CD4-positive, alpha-beta T cell (primary cell): ENCODE results near the gene KRTAP10-8. TPM values are rescaled to one million over a fixed set of nuclear protein-coding genes. Genes with fewer than 3 reads are reported as not detected.
A peak's percentile ranks its signal among the peaks of the same experiment; 100 is the strongest.

Source experiments
- ATAC-seq: fragments of 200-7000 bp; cut with Tn5 transposase; one replicate; pipeline ENCODE4 v1.10.0; 2022; ENCODE audit warnings: mild to moderate bottlenecking; ENCODE audit not compliant: poor library complexity
- CTCF ChIA-PET: fragments of 350-600 bp; sonication (Branson Sonifier 250); formaldehyde crosslinking; loops from one replicate; lab custom pipeline; 2021; ENCODE audit warnings: antibody characterized with exemption, inconsistent platforms; lab: Charles Lee
- POLR2A ChIA-PET: fragments of 350-600 bp; sonication (Branson Sonifier 250); formaldehyde crosslinking; loops from one replicate; lab custom pipeline; 2021; ENCODE audit warnings: antibody characterized with exemption, inconsistent platforms; lab: Charles Lee
- DNase-seq, 14 experiments: peaks; one replicate each; pipeline ENCODE4 v3.0.0-alpha.2; 2013 to 2020; ENCODE audit warnings: mixed read lengths in 2 of 14
- H3K27ac ChIP-seq, 2 donors: one replicate each; pipeline versions ENCODE4 v1.5.1 to v1.7.0; 2013; ENCODE audit warnings: low read length in 2 of 2, low read depth in 1 of 2, mild to moderate bottlenecking in 1 of 2
- H3K27me3 ChIP-seq, 2 experiments: 1 replicate in 1 of 2; 2 replicates in 1 of 2; pipeline versions ENCODE4 v1.6.1 to v1.7.0; 2013; ENCODE audit warnings: low read length in 2 of 2, control low read depth in 1 of 2, mild to moderate bottlenecking in 1 of 2, moderate library complexity in 1 of 2; ENCODE audit not compliant: insufficient read depth in 2 of 2, control insufficient read depth in 1 of 2
- H3K36me3 ChIP-seq: one replicate; pipeline ENCODE4 v1.6.1; 2013; ENCODE audit warnings: low read length, control low read depth; ENCODE audit not compliant: insufficient read depth
- H3K4me1 ChIP-seq: one replicate; pipeline ENCODE4 v1.6.1; 2013; ENCODE audit warnings: low read length, control low read depth; ENCODE audit not compliant: insufficient read depth
- H3K4me3 ChIP-seq: one replicate; pipeline ENCODE4 v1.5.1; 2013; ENCODE audit warnings: mild to moderate bottlenecking, low read length, moderate library complexity
- H3K9me3 ChIP-seq, 2 experiments: 1 replicate in 1 of 2; 2 replicates in 1 of 2; pipeline versions ENCODE4 v1.6.1 to v1.7.0; 2013; ENCODE audit warnings: low read length in 2 of 2, mild to moderate bottlenecking in 2 of 2, control low read depth in 1 of 2, moderate library complexity in 1 of 2; ENCODE audit not compliant: control insufficient read depth in 1 of 2, insufficient read depth in 1 of 2
- H3K27ac Mint-ChIP-seq: one replicate; pipeline ENCODE4 v1.8.0; 2020; ENCODE audit warnings: mixed read lengths
- H3K27me3 Mint-ChIP-seq: one replicate; pipeline ENCODE4 v1.8.0; 2021; ENCODE audit warnings: mixed read lengths
- H3K36me3 Mint-ChIP-seq: one replicate; pipeline ENCODE4 v1.8.0; 2021; ENCODE audit warnings: low read depth, mixed read lengths
- H3K4me1 Mint-ChIP-seq: one replicate; pipeline ENCODE4 v1.8.0; 2021; ENCODE audit warnings: low read depth, mixed read lengths
- H3K4me3 Mint-ChIP-seq: one replicate; pipeline ENCODE4 v1.8.0; 2020; ENCODE audit warnings: mild to moderate bottlenecking, mixed read lengths
- H3K9me3 Mint-ChIP-seq: one replicate; pipeline ENCODE4 v1.8.0; 2020; ENCODE audit warnings: mixed read lengths
- intact Hi-C, 2 experiments: fragments of 100-400 bp; cut with DNase I in 1 of 2; cut with micrococcal nuclease in 1 of 2; formaldehyde crosslinking; loops; one replicate each; pipeline versions ENCODE4 v1.15.1 to v1.9.0; 2023 to 2025; cut with DNase I, micrococcal nuclease
- total RNA-seq, 174 experiments: library from RNA in 2 of 174; stranded (reverse) in 2 of 174; gene quantifications; one replicate each; pipeline ENCODE4 v1.2.3 and lab custom pipeline; 2021 to 2026
- TF ChIP-seq, protein P1 (sequence below): fragments of 200-600 bp; IDR thresholded peaks from one replicate; pipeline ENCODE4 v1.8.0; 2022; ENCODE audit warnings: antibody characterized with exemption, mild to moderate bottlenecking

Gene KRTAP10-8
- total RNA-seq, 2 experiments from 2014 or later = not detected

DNA sequence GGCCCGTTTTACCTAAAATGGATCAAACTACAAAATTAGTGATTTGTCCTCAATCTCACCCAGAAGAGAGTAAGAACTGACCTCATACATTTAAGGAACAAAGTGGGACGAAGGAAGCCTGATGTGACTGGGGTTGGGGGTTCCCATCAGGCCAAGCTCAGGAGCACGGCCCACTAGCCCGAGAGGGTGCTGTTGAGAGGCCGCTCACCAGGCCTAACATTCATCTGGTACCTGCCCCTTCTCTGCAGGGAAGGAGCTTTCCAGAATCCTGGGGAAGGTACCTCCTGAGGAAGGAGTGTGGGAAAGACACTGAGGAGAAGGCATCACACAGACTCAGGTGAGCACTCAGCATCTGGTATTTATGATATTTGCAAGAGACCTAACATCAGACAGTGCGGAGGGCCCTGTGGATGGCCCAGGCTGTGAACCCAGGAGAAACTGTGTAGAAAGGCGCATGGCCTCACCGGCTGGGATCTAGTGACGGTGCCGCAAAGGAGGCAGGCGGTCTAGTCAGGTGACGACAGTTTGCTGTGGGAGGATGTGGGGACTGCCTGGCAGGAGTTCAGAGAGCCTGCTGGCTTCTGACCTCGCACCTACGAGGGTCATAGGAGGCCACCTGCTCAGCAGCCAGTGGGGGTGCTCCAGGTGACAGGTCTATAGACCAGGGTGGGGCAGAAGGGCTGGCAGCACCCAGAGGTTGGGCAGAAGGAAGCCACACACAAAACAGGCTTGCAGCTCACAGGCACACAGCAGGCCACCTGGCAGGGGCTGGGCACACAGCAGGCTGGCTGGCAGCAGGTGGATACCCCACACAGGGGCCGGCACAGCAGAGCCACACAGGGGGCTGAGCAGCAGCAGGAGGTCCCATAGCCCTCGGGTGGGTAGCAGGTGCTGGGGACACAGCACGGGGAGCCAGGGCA, 42.0 kb downstream of the KRTAP10-8 start:
- peaks cover 47% of the 10 kb centered on the region for H3K4me1 Mint-ChIP-seq
- ATAC-seq (peak; percentile 58), DNase-seq (peak; percentile 40 to 92 (median 63))
- H3K36me3 ChIP-seq = no peaks in the 10 kb centered on the region
- H3K36me3 Mint-ChIP-seq = peaks cover 39% of the 10 kb centered on the region
- H3K27me3 ChIP-seq = no peaks in the 10 kb centered on the region
- TF ChIP-seq, protein P1, sequence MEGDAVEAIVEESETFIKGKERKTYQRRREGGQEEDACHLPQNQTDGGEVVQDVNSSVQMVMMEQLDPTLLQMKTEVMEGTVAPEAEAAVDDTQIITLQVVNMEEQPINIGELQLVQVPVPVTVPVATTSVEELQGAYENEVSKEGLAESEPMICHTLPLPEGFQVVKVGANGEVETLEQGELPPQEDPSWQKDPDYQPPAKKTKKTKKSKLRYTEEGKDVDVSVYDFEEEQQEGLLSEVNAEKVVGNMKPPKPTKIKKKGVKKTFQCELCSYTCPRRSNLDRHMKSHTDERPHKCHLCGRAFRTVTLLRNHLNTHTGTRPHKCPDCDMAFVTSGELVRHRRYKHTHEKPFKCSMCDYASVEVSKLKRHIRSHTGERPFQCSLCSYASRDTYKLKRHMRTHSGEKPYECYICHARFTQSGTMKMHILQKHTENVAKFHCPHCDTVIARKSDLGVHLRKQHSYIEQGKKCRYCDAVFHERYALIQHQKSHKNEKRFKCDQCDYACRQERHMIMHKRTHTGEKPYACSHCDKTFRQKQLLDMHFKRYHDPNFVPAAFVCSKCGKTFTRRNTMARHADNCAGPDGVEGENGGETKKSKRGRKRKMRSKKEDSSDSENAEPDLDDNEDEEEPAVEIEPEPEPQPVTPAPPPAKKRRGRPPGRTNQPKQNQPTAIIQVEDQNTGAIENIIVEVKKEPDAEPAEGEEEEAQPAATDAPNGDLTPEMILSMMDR = no peak
- peak overlapping the region; percentile 88 for H3K27ac Mint-ChIP-seq
- H3K4me1 ChIP-seq = peaks cover 53% of the 10 kb centered on the region
- H3K4me3 Mint-ChIP-seq = peak overlapping the region; percentile 71
- peak overlapping the region; percentile 15 to 61 for H3K27ac ChIP-seq
- H3K27me3 Mint-ChIP-seq = no peaks in the 10 kb centered on the region
- H3K9me3 ChIP-seq = peaks cover 14 to 39% of the 10 kb centered on the region in 2 experiments
- peaks cover 16% of the 10 kb centered on the region for H3K9me3 Mint-ChIP-seq
- no peak overlapping the region for H3K4me3 ChIP-seq
- ChIA-PET POLR2A (interaction anchor here (1.0 kb wide), 1 partner anchor 35 kb away, joined by 5 read pairs; no protein-coding TSS in a partner anchor), CTCF (no interaction called here)
- intact Hi-C loops = loop anchor here in 1 of 2 experiments (5.0 kb wide), 1 partner anchor 37 kb away; no protein-coding TSS in a partner anchor

DNA sequence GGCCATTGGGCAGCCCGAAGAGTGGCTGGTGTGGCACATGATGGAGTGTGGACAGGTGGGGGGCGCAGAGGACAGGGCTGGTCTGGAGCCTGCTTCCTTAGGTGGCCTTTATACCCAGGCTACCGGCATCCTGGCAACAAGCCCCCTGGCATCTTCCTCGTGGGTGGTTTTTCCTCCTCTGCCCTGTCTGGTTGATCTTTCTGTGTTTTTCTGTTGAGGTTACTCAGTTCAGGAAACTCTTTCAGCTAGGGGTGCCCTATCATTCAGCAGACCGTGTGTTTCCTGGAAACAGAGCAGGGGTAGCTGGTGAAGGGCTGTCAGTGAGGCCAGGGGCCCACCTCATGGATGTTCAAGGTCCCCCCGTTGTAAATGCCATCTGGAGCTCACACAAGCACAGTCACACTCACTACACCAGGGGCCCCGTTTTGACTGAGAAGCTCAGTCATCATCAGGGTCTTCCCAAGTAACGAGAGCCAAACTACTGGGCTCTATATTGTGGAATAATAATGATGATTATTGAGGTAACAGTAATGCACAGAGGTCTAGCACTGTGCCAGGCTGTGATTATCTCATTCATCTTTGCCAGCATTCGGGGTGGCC, 42.8 kb downstream of the KRTAP10-8 start, which contains the start of gene KRTAP12-4:
Gene KRTAP12-4 (minus strand): TSS at position 84 of the 600 bp plus-strand sequence. CDS start 45 bp downstream, at position 39.
- Mint-ChIP-seq H3K4me3 (peak within 1 kb of the TSS; percentile 71), H3K36me3 (peaks cover 42% of the 10 kb centered on the region), H3K27me3 (no peaks in the 10 kb centered on the region), H3K9me3 (peaks cover 16% of the 10 kb centered on the region), H3K4me1 (peaks cover 55% of the 10 kb centered on the region), H3K27ac (peak within 1 kb of the TSS; percentile 88)
- DNase-seq (peak in 3 of 14 experiments; percentile 21 to 50 (median 39)), ATAC-seq (no peak)
- peaks cover 14 to 39% of the 10 kb centered on the region in 2 experiments for H3K9me3 ChIP-seq
- no peaks in the 10 kb centered on the region for H3K27me3 ChIP-seq
- H3K36me3 ChIP-seq = no peaks in the 10 kb centered on the region
- peaks cover 61% of the 10 kb centered on the region for H3K4me1 ChIP-seq
- intact Hi-C loops = loop anchor here (5.0 kb wide), 2 partner anchors 37 to 107 kb away; no protein-coding TSS in a partner anchor
- ChIA-PET CTCF (no interaction called here), POLR2A (no interaction called here)
- TF ChIP-seq, protein P1 = no peak
- H3K4me3 ChIP-seq = no peak within 1 kb of the TSS
- peak within 1 kb of the TSS; percentile 15 to 61 for H3K27ac ChIP-seq

DNA sequence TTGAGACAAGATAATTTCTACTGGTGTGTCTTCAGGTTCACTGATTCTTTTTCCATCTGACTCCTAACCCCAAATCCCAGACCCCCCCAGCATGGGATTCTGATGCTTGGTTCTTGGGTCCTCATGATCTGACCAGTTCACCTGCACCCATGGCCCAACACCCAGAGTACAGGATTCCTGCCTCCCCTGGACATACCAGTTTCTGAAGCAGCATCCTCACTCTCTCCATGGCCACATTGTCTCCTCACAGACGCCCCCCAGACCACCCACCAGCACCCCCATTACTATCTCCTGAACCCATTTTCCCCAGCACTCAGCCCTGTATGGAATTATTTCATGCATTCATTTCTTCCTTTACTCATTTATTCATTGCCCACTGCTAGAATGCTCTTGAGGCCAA, 45.0 kb downstream of the KRTAP10-8 start:
- H3K9me3 Mint-ChIP-seq = peaks cover 20% of the 10 kb centered on the region
- ChIA-PET CTCF (no interaction called here), POLR2A (interaction anchor here (0.6 to 2.1 kb wide), 18 partner anchors 10 to 146 kb away, joined by 3 to 40 read pairs (median 4); partner anchors contain the start of genes KRTAP12-2 and TSPEAR)
- Histone ChIP-seq H3K36me3 (no peaks in the 10 kb centered on the region), H3K9me3 (peaks cover 14 to 39% of the 10 kb centered on the region in 2 experiments), H3K4me1 (peaks cover 61% of the 10 kb centered on the region), H3K27me3 (no peaks in the 10 kb centered on the region), H3K27ac (peak overlapping the region; percentile 31 to 55), H3K4me3 (peak overlapping the region; percentile 8)
- peak overlapping the region; percentile 92 for H3K27ac Mint-ChIP-seq
- peaks cover 61% of the 10 kb centered on the region for H3K4me1 Mint-ChIP-seq
- no peak for ATAC-seq
- intact Hi-C loops = loop anchor here in 1 of 2 experiments (2.0 to 5.0 kb wide), 3 partner anchors 36 to 110 kb away; no protein-coding TSS in a partner anchor
- peaks cover 42% of the 10 kb centered on the region for H3K36me3 Mint-ChIP-seq
- no peak for DNase-seq
- H3K27me3 Mint-ChIP-seq = no peaks in the 10 kb centered on the region
- TF ChIP-seq, protein P1 = no peak
- H3K4me3 Mint-ChIP-seq = peak overlapping the region; percentile 43
